BLaER1 (cell line): Measurements from ENCODE around the gene GRB10.
A peak's percentile ranks its signal among the peaks of the same experiment; 100 is the strongest.

Experiments
- H3K27ac ChIP-seq: shearing (Covaris generic); formaldehyde crosslinking; 2 replicates; pipeline ENCODE4 v1.8.1; 2022
- H3K27me3 ChIP-seq: shearing (Covaris generic); formaldehyde crosslinking; 2 replicates; pipeline ENCODE4 v1.8.1; 2022
- H3K36me3 ChIP-seq: shearing (Covaris generic); formaldehyde crosslinking; 2 replicates; pipeline ENCODE4 v1.8.1; 2022
- H3K4me1 ChIP-seq: shearing (Covaris generic); formaldehyde crosslinking; 2 replicates; pipeline ENCODE4 v1.8.1; 2022
- H3K4me2 ChIP-seq: shearing (Covaris generic); formaldehyde crosslinking; 2 replicates; pipeline ENCODE4 v1.8.1; 2022
- H3K4me3 ChIP-seq: shearing (Covaris generic); formaldehyde crosslinking; 2 replicates; pipeline ENCODE4 v1.8.1; 2022
- H3K9ac ChIP-seq: shearing (Covaris generic); formaldehyde crosslinking; 2 replicates; pipeline ENCODE4 v1.8.1; 2022
- H3K9me3 ChIP-seq: shearing (Covaris generic); formaldehyde crosslinking; 2 replicates; pipeline ENCODE4 v1.8.1; 2022
- H4K20me1 ChIP-seq: shearing (Covaris generic); formaldehyde crosslinking; 2 replicates; pipeline ENCODE4 v1.8.1; 2022
- Cebpa-rat ChIP-seq: shearing (Covaris generic); IDR thresholded peaks from 2 replicates; pipeline ENCODE4 v1.8.1; 2022

The GRB10 gene

GRCh38 chr7:50679218-50680007, 103.3 kb downstream of the GRB10 start:
- Histone ChIP-seq H3K36me3 (peaks cover 31% of the 10 kb centered on the region), H3K27ac (no peak overlapping the region), H3K4me2 (no peak overlapping the region), H3K27me3 (no peaks in the 10 kb centered on the region), H3K4me1 (peaks cover 57% of the 10 kb centered on the region), H3K9ac (no peak overlapping the region), H3K9me3 (peaks cover 4% of the 10 kb centered on the region; the same call in 1 of the 2 replicates), H4K20me1 (peaks cover 48% of the 10 kb centered on the region; the same call in 1 of the 2 replicates), H3K4me3 (no peak overlapping the region)
- no peak for TF ChIP-seq Cebpa-rat

- peaks cover 53% of the 10 kb centered on the region; the same call in 1 of the 2 replicates for H4K20me1 ChIP-seq
- H3K9ac ChIP-seq = no peak overlapping the region
- peaks cover 58% of the 10 kb centered on the region for H3K4me1 ChIP-seq
- peaks cover 39% of the 10 kb centered on the region for H3K36me3 ChIP-seq
- no peaks in the 10 kb centered on the region for H3K27me3 ChIP-seq
- H3K4me3 ChIP-seq = no peak overlapping the region
- no peak overlapping the region for H3K27ac ChIP-seq
- no peak overlapping the region for H3K4me2 ChIP-seq
- peaks cover 4% of the 10 kb centered on the region; the same call in 1 of the 2 replicates for H3K9me3 ChIP-seq
- TF ChIP-seq Cebpa-rat = no peak
Measured at GRCh38 chr7:50678586-50678985, 104.1 kb downstream of the GRB10 start.

GRCh38 chr7:50677638-50677996, 105.1 kb downstream of the GRB10 start:
- no peak for TF ChIP-seq Cebpa-rat
- Histone ChIP-seq H3K27me3 (no peaks in the 10 kb centered on the region), H3K4me2 (no peak overlapping the region), H3K4me3 (no peak overlapping the region), H4K20me1 (peaks cover 63% of the 10 kb centered on the region; the same call in 1 of the 2 replicates), H3K4me1 (peaks cover 67% of the 10 kb centered on the region), H3K36me3 (peaks cover 42% of the 10 kb centered on the region), H3K9me3 (no peaks in the 10 kb centered on the region), H3K27ac (no peak overlapping the region), H3K9ac (no peak overlapping the region)

- Histone ChIP-seq H3K27ac (0 out of 2 replicates have a peak overlapping the region, but pooled peaks have one; percentile 6), H3K4me2 (no peak overlapping the region), H3K4me1 (peaks cover 67% of the 10 kb centered on the region), H3K9ac (0 out of 2 replicates have a peak overlapping the region, but pooled peaks have one; percentile 15), H4K20me1 (peaks cover 67% of the 10 kb centered on the region; the same call in 1 of the 2 replicates), H3K9me3 (no peaks in the 10 kb centered on the region; the same call in 1 of the 2 replicates), H3K4me3 (no peak overlapping the region), H3K27me3 (no peaks in the 10 kb centered on the region), H3K36me3 (peaks cover 49% of the 10 kb centered on the region)
- TF ChIP-seq Cebpa-rat = no peak
Measured at GRCh38 chr7:50676740-50677637, 105.7 kb downstream of the GRB10 start.

- Histone ChIP-seq H3K9ac (no peak overlapping the region), H3K27ac (no peak overlapping the region), H3K27me3 (no peaks in the 10 kb centered on the region), H3K9me3 (peaks cover 2% of the 10 kb centered on the region; the same call in 1 of the 2 replicates), H4K20me1 (peaks cover 72% of the 10 kb centered on the region; the same call in 1 of the 2 replicates), H3K36me3 (peaks cover 53% of the 10 kb centered on the region), H3K4me1 (peaks cover 58% of the 10 kb centered on the region), H3K4me2 (no peak overlapping the region), H3K4me3 (no peak overlapping the region)
- no peak for TF ChIP-seq Cebpa-rat
Measured at GRCh38 chr7:50676079-50676478, 106.6 kb downstream of the GRB10 start.

- Histone ChIP-seq H3K27me3 (no peaks in the 10 kb centered on the region), H3K4me1 (peaks cover 48% of the 10 kb centered on the region), H3K9ac (no peak overlapping the region), H3K9me3 (peaks cover 5% of the 10 kb centered on the region; the same call in 1 of the 2 replicates), H3K27ac (no peak overlapping the region), H3K36me3 (peaks cover 61% of the 10 kb centered on the region), H3K4me3 (no peak overlapping the region), H3K4me2 (no peak overlapping the region), H4K20me1 (peaks cover 66% of the 10 kb centered on the region; the same call in 1 of the 2 replicates)
- no peak for TF ChIP-seq Cebpa-rat
Measured at GRCh38 chr7:50674896-50675835, 107.5 kb downstream of the GRB10 start.

GRCh38 chr7:50674299-50674698, 108.4 kb downstream of the GRB10 start:
- Histone ChIP-seq H3K4me2 (no peak overlapping the region), H3K9ac (no peak overlapping the region), H3K27me3 (no peaks in the 10 kb centered on the region), H3K4me1 (peaks cover 44% of the 10 kb centered on the region), H3K9me3 (peaks cover 5% of the 10 kb centered on the region; the same call in 1 of the 2 replicates), H3K27ac (no peak overlapping the region), H3K4me3 (no peak overlapping the region), H4K20me1 (peaks cover 64% of the 10 kb centered on the region; the same call in 1 of the 2 replicates), H3K36me3 (peaks cover 69% of the 10 kb centered on the region)
- TF ChIP-seq Cebpa-rat = no peak

GRCh38 chr7:50673096-50673495, 109.6 kb downstream of the GRB10 start:
- no peaks in the 10 kb centered on the region for H3K27me3 ChIP-seq
- no peak overlapping the region for H3K4me3 ChIP-seq
- H3K9ac ChIP-seq = no peak overlapping the region
- peaks cover 35% of the 10 kb centered on the region for H3K4me1 ChIP-seq
- peak overlapping the region; percentile 20; the same call in 1 of the 2 replicates for H3K27ac ChIP-seq
- peaks cover 5% of the 10 kb centered on the region; the same call in 1 of the 2 replicates for H3K9me3 ChIP-seq
- H4K20me1 ChIP-seq = peaks cover 68% of the 10 kb centered on the region; the same call in 1 of the 2 replicates
- no peak for TF ChIP-seq Cebpa-rat
- H3K36me3 ChIP-seq = peaks cover 81% of the 10 kb centered on the region
- peak overlapping the region; percentile 38 for H3K4me2 ChIP-seq

- Histone ChIP-seq H3K4me1 (peaks cover 40% of the 10 kb centered on the region), H3K9me3 (peaks cover 5% of the 10 kb centered on the region; the same call in 1 of the 2 replicates), H3K27me3 (no peaks in the 10 kb centered on the region), H3K27ac (no peak overlapping the region), H3K4me3 (no peak overlapping the region), H3K36me3 (peaks cover 88% of the 10 kb centered on the region), H3K4me2 (no peak overlapping the region), H4K20me1 (peaks cover 69% of the 10 kb centered on the region; the same call in 1 of the 2 replicates), H3K9ac (no peak overlapping the region)
- no peak for TF ChIP-seq Cebpa-rat
Measured at GRCh38 chr7:50672045-50672444, 110.7 kb downstream of the GRB10 start.
